ENCODE results near the gene DNAJC2.

The DNAJC2 gene, protein sequence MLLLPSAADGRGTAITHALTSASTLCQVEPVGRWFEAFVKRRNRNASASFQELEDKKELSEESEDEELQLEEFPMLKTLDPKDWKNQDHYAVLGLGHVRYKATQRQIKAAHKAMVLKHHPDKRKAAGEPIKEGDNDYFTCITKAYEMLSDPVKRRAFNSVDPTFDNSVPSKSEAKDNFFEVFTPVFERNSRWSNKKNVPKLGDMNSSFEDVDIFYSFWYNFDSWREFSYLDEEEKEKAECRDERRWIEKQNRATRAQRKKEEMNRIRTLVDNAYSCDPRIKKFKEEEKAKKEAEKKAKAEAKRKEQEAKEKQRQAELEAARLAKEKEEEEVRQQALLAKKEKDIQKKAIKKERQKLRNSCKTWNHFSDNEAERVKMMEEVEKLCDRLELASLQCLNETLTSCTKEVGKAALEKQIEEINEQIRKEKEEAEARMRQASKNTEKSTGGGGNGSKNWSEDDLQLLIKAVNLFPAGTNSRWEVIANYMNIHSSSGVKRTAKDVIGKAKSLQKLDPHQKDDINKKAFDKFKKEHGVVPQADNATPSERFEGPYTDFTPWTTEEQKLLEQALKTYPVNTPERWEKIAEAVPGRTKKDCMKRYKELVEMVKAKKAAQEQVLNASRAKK

DNA sequence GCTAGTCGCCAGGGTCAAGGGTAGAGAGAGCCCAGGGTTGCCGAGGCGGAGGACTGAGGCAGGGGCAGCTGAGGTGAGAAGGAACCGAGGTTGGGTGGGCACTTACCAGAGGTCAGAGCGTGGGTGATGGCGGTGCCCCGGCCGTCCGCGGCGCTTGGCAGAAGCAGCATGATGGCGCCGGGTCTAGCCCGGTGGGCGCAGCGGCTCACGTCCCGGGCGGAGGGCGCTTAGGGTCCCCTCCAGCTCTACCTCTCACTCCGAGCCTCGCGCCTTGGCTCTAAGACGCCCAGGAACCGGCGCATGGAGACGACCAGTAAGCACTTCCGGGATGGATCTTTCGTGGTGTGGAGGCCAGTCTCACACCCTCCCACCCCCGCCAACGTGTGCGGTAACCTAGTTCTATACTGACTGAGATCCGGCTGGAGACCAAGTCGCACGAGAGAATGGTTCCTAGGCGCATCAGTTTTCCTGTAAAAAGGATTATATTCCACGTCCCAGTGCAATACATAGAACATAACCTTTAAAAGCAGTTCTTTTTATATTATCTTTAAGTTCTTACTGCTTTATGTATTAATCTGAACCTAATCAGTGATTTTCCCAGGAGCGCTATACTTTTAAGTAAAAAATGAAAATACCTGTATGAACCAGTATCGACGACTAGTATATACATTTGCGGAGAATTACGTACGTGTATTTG lies at the start of gene DNAJC2:
DNAJC2 (minus strand) TSS at position 315 of the 697 bp plus-strand sequence; CDS start at position 170, 145 bp downstream.
- peak; percentile 82 for DNase-seq

DNA sequence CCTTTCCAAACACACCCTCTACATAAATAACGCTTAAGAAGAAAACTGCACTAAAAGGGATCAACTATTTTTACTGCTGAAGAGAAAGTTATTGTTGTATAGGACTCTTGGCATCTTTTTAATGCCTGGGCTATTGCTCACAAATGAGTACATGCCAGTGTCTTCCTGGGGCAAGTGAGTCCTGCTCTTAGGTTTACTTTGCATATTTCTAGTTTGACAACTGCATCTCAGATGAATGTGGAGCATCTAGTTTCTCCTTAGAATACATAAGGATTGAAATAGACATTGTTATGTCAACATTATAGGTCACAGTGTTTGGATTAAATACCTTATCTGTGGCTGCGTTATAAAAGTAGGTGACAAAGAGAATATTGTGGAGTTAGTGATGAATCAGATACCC lies 47.4 kb upstream of the DNAJC2 start:
- no peak for DNase-seq

DNA sequence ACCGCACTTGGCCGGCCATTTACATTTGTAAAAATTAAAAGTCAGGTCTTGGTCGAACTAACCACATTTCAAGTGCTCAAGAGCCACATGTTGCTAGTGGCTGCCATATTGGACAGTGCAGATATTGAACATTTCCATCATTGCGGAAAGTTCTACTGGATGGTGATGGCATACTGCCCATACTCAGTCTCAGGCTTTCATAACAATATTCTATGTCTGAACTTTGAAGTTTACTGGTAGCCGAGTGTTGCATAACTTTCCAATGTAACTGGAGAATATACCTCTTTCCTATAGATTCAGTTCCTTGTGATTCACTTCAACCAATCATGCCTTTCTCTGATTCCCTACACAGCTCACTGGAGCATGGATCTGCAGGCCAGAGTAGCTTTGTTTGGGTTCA lies 46.6 kb upstream of the DNAJC2 start:
- DNase-seq = no peak

DNA sequence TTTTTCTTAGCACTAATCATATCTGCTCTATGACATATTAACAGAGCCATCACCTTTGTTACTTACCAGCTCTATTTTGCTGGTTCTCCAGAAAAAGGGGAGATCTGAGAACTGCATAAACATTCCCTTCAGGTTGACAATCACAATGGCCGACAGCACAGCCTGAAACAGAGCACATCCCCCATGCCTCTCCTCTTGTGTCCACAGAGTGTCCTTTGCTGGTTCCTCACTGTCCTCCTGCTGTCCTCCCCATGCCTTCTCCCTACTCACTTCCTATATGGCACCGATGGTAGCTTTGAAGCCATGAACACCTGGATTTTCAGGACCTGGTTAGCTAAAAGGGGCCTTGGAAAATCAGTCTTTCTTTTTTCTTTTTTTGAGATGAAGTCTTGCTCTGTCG lies 44.7 kb upstream of the DNAJC2 start:
- no peak for DNase-seq

DNA sequence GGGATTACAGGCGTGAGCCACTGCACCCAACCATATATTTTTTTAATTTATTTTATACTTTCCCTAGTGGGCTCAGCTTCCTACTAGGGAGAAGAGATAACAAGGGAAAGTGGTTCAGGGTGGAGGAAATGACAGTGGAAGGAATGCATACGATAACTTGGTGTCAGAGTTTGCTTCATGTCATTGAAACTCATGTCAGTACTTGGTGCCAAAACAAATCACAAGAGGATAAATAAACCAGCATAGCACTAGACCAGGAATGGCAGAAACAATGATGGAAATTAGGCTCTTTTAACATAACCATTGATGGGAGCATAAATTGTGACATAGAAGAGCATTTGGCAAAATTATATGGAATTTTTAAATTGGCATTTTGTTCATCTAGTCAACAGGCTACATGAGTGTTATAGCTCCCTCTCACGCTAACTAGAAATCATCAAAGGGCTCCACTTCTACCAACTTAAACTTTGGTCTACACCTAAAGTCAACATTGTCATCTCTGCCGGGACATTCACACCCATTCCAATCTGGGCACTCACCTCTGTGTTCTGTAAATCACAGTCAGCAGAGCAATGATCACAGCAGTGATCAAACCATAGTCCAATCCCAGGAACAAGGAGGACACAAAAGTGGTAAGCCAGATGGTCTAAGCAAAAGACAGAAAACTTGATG lies 44.0 kb upstream of the DNAJC2 start:
- no peak for DNase-seq

DNA sequence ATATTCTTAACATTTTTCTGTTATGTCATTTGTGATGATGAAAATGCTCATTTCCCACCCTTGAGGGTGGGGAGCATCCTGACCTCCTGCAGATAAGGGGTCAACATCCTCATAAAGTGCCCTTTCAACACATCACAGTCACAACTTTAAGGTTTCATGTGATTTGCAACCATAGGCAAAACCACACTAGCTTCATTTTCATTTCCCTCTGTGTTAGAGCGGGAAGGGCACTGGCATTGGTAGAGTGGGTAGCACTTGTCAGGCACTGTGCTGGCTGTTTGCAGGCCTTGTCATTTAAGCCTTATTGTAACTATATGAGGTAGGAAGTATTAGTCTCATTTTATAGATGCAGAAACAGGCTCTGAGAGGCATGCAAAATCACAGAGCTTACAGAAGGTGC lies 42.7 kb upstream of the DNAJC2 start:
- DNase-seq = no peak

DNA sequence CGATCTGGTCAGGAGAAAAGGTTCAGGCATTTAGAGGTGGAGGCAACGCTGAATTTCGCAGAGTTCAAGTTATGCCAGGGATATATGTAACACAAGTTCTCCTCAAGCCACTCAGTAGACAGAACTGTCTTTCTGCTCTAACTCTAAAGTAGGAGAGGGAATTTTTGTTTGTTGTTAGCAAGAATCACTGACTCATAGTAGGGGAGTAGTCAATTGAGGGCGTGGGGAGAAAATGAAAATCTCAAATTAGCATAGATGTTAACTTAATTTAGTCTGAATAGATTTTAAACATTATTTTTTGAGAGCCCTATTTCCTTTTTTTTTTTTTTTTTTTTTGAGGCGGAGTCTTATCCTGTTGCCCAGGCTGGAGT lies 37.5 kb upstream of the DNAJC2 start:
- no peak for DNase-seq

DNA sequence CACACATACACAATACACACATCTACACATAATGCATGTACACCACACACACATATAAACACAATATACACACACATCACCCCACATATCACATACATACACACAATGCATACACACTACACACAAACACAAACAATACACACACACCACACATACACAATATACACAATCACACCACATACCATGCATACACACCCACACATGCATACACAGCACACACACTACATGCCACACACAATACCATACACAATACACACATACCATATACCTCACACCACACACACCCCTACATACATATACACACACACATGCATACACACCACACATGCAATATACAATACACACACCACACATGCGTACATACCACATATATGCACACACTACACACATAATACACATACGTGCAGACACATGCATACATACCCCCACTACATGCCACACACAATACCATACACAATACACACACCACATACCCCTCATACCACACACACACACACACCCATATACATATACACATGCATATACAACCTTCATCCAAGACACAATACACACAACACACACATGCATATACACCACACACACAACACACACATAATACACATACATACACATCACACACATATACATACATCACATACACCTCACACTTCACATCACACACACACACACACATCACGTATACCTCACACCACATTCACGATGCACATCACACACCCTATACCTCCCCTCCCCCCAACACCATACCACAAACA lies 36.9 kb upstream of the DNAJC2 start:
- no peak for DNase-seq

DNA sequence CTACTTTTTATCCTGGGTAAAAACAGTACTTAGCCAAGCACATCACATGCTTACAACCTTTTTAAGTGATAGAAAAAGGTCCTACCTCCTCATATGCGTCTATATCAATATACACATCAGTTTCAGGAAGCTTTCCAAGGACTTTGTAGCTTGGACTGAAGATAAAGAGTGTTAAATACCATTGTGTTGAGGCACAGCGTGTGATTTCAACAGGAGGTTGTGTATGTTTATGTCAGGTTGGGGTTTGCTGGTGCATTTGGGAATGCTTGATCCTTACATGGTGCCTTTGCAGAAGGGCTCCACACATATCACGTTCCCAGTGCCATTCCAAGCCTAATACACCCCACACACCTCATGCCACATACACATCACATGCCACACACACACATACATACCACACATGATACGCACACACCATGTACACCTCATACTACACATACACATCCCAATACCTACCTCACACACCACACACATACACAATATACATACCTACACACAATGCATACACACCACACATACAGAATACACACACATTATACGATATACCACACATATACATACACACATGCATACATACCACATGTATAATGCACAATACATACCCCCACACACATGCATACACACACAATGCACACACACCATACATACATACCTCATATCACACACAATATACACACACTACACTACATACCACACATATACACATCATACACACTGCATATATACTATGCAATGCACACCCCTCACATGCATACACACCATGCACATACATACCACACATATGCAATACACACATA lies 36.0 kb upstream of the DNAJC2 start:
- DNase-seq = no peak

DNA sequence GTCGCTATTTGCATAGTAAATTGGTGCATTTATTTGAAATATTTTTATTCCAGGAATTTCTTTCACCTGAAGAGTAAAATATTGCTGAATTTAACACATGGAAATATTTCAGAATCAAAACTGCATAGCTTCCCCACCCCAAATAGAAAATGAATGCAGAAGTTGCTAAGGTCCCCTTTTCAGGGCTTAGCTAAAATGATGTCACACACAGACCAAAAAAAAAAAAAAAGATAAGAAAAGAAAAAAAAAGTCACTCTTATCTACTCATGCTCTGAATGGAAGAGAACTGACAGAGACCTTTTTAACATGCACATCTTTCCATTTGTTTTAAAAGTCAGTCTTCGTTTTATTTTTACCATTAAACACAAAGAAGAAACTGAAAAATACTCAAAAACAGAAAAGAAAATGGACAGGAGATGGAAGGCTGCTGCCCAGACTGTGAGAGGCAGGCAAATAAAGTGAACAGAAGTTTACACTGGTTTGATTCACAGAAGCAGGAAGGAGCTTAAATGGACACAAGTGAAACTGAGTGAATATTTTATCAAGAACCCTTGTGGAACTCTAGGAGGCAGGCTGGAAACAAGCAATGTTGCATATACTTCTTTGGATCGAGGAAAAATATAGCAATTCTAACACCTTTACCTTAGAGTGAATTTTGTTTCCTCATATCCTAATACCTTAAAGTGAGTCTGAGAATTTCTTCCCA lies 34.9 kb upstream of the DNAJC2 start:
- no peak for DNase-seq

DNA sequence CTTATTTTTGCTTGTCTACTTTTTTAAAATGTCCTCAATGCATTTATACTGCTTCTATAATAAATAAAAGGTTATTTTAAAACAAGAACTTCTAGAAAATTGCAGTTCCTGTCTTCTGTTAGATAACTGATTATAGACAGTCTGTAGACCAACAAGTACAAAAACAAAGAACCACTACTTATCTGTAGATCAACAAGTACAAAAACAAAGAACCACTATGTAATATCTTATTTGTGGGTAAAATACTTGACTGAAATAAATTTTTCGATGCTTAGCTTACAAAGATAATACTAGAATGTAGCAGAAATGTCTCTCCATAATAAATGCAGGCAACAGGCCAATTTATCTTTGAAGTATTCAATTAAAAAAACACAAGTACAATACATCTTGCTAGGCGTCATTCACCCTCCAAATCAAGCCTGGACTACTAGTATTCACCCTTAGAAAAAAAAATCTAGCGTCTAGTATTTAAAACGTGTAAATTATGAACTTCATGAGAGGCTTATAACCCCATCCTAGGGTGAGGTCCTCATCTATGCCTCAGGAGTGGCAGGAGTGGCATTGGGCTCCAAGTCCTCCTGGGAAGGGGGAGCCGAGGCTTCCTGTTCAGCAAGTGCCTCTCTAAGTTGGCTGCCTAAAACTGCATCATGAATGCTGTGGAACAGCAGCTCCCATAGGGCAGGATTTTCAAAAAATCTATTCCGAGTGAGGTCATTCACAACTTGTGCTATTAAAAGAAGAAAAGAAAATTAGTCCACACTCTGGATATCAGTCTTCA lies 29.5 kb upstream of the DNAJC2 start:
- no peak for DNase-seq

DNA sequence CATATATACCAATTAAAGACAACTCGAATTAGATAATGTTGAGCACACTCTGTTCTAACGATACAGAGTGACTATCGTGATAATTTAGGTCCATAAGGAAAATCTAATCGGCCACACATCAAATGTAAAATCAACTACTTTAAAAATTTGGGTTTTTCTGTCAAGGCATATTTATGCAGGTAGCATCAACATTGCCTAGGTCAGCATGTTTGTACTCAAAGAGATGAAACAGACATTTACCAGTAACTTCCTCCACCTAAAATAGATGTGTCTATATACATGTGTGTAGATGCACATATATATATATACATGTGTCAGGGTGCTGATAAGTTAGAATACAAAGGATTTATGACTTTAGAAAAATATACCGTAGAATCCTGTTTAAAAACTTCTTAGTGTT lies 24.9 kb upstream of the DNAJC2 start:
- DNase-seq = no peak

DNA sequence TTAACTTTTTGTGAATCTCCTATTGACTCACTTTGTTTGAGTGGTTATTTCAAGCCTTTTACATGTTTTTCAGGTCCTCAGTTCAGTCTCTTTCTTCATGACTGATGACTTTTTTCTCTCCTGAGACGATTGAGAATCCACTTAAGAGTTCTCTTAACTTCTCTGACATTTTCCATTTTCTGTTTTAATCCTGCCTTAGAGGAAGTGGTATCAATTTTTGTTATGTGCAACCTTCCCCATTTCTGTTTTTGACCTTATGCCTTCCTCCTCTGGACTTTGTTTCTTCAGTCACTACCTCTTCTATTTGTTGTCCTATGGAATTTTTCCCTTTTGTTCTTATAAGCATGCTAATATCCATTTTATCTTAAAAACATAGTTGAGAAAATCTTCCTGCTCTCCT lies 5.2 kb upstream of the DNAJC2 start:
- DNase-seq = no peak

DNA sequence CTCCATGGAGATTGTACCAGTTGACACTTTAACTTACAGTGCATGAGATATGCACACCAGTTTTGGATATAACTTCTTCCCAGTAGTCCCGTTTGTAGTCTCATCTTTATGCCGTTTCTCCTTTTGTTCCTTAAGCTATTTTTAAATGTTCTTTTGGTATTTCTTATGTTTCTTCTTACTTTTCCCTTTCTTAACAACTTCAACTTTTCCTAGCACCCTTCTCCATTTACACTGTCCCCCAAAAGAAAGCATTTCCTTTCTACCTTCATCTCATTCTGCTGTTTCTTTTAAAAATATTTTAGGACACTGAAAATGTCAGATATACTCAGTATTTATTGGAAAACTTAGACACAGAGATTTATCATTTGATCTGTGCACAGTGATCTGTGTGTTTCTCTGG lies 4.4 kb upstream of the DNAJC2 start:
- no peak for DNase-seq

DNA sequence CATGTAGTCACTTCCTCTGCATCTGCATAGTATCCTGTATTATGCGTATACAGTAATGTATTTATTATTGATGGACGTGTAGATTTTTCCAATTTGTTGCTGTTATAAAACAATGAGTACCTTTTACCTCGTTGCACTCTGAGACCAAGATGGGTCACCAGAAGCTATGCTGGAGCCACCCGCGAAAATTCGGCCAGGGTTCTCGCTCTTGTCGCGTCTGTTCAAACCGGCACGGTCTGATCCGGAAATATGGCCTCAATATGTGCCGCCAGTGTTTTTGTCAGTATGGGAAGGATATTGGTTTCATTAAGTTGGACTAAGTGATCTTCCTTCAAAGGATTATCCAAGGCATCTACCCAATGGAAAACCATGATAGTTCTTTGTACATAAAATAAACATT lies 3.9 kb upstream of the DNAJC2 start:
- DNase-seq = no peak

DNA sequence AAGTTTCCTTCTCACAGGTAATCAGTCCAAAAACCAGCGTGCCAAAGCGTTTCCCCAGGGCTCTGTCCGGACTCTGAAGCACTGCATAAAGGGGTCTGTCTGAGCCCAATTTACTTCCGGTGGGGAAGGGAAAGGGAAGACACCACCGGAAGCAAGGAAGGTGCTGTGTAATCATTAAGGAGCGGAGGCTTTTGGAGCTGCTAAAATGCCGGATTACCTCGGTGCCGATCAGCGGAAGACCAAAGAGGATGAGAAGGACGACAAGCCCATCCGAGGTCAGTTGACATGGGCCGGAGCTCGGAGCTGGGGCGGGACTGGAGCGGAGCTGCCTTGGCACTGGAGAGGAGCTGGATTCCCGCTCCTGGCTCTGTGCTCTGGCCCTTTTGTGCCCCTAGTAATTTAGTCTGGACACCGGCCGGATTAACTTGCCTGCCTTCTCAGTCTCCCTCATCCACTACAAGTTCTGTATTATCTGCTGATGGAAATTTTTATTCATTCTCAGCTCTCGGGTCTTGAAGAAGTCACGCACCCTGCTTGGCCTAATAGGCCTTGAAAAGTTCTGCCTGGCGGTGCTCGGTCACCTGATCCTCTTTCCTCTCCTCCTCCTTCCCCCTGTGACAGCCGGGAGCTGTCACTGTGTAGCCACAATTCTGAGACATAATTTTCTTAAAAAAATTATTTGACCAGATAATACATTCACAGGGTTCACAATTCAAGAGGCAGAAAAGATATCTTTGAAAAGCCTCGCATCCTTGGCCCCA lies 3.1 kb upstream of the DNAJC2 start, which contains the start of gene PSMC2:
PSMC2 (plus strand) TSS at position 137 of the 761 bp plus-strand sequence; CDS start at position 206, 69 bp downstream.
- DNase-seq = peak; percentile 80

DNA sequence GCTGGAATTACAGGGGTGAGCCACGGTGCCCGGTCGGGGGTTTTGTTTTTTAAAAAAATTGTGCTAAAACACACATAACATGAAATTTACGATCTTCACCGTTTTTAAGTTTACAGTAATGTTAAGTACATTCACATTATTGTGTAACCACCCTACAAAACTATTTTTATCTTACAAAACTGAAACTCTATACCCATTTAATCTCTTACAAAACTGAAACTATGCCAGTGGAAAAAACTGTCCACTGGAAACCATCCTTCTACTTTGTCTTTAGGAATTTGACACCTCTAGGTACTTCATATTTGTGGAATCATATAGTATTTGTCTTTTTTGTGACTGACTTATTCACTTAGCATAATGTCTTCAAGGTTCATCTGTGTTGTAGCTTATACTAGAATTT lies 1.8 kb upstream of the DNAJC2 start:
- no peak for DNase-seq

DNA sequence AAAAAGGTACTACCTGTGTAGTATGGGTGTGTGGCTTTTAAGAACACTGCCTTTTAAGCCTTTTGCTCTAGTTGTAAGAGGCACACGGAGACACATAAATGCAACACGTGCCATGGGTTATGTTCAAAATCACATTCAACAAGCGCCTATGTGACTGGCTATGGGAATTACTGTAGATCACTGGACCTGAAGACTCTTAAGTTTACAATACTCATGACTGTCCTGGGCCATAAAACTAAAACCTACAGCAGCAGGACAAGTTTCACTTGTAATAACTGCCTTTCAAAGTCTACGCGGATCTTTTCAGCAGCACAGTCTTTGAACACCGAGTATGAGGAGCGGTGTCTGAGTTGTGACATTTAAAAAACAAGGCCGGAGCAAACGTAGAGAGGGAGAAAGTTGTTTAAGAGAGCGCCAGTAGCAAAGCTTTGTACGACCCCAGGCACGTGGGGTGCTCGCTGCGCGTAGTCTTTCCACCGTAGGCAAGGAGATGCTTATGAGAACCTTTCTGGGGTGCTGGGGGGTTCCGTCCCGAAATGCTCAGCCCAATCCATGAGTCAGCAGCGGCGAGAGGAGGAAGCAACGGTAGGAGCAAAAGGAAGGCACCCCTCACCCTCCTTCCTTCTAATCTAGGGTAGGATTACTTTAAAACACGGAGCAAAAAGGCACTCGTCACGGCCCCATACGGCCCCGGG lies 662 bp downstream of the DNAJC2 start:
- DNase-seq = peak; percentile 30

DNA sequence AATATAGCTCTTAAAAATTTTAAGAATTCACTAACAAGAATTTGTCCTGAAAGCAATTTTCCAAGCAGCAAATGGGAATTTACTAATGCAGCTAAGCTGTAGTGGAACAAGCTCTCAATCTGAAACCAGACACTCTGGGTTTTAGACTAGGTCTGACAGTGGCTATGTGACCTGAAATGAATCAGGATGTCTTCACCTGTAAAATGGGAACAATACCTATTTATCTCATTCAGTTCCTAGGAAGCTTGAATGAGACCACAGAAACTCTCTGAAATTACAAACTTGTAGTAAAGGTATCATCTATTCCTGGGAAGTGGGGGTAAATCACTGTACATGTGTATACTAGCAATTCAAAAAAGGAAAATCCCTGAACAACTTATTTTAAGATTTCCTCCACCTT lies 1.2 kb downstream of the DNAJC2 start:
- no peak for DNase-seq

Measured in activated T-cell treated with anti-CD3 and anti-CD28 coated beads for 4 hours (primary cell).